Activated T-cell treated with anti-CD3 and anti-CD28 coated beads for 24 hours (primary cell): Measurements from ENCODE around the gene DCC.

Source experiments
- DNase-seq: peaks from one replicate; pipeline ENCODE4 v3.0.0-alpha.2; 2020; ENCODE audit warnings: low read depth

Gene DCC

DNA sequence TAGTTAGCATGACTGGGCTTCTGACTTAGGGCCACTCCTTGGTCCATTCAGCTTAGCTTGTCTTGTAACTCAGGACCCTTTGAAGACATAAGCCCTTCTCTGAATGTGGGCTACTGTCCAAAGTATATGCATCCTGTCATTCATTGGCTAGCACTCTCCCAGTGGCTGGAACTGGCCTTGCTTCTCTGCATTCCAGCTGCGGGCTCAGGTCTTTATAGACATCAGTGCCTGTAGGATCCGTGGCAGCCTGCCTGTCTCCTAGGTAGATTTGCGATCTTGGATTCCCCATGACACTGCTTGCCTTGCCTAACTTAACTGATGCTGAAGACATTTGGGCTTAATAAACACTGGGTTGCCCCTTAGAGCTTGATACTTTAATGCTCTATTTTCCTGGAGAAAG lies 170.1 kb downstream of the DCC start:
- DNase-seq, result no peak

GRCh38 chr18:52518086-52518485 lies 178.1 kb downstream of the DCC start:
- no peak for DNase-seq

- no peak for DNase-seq
Observed at GRCh38 chr18:52519021-52519420, 179.0 kb downstream of the DCC start.

- no peak for DNase-seq
Observed at GRCh38 chr18:52523566-52523965, 183.6 kb downstream of the DCC start.

GRCh38 chr18:52531836-52532235 lies 191.8 kb downstream of the DCC start:
- no peak for DNase-seq

- DNase-seq, result no peak
Observed at GRCh38 chr18:52536039-52536438, 196.0 kb downstream of the DCC start.

- DNase-seq, result no peak
Observed at GRCh38 chr18:52537261-52537660, 197.3 kb downstream of the DCC start.

- DNase-seq, result no peak
Observed at GRCh38 chr18:52541056-52541455, 201.1 kb downstream of the DCC start.

GRCh38 chr18:52544086-52544485 lies 204.1 kb downstream of the DCC start:
- DNase-seq, result no peak

DNA sequence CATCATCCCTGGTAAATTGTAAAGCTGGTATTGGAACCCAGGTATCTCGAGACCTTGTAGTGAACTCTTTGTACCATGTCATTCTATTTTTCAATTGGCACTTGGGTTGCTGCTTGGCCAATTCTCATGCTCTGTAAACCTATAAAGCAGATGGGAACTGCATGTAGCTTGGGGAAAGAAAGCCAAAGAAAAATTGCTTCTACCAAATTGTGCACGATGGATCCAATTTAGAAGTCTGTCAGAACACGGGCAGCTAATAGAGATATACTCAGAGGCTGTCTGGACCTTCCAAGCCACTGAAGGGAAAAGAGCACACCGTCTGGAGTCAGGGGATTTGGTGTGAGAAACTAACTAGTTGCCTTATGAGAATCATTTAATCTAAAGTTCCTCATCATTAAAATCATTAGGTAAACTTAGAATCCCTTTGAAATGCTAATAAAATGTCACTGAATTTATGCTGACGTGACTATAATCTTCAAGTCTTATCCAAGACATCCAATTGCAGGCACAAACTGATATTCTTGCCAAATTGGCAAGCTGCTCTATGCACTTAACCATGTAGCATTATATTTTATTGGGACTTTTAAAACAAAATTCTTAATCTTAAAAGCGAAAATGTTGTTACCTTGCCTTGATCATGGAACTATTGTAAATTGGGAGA lies 206.8 kb downstream of the DCC start:
- no peak for DNase-seq

DNA sequence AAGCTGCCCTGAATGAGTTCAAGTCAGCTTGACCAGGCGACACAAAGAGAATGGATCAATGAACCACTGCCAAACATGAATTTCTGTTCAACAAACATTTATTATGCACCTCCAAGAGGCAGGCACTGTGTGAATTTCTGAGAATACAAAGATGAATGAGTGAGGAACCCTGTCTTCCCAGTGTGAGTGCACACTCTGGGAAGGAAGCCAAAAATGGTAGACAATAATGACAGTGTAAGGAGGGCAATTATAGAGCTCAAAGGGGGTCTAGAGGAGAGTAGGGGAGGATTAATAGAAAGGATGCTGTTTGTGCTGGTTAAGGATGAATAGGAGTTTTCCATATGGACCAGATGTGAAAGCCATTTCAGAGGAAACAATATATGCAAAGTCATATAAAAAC lies 213.4 kb downstream of the DCC start:
- no peak for DNase-seq

GRCh38 chr18:52554180-52554579 lies 214.2 kb downstream of the DCC start:
- DNase-seq, result no peak

DNA sequence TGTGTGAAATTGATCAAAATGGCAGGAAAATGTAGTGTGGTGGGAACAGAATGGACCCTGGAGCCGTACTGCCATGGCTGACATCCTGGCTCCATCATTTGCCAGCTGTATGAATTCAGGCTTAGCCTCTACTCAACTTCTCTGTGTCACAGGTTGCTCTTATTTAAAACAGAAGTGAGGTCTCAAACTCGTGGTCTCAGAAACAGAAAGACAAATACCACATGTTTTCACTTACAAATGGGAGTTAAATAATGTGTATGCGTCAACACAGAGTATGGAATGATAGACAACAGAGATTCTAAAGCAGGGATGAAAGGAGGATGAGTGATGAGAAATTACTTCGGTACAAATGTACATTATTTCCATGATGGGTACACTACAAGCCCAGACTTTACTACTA lies 227.4 kb downstream of the DCC start:
- DNase-seq, result no peak

- DNase-seq, result no peak
Observed at GRCh38 chr18:52569492-52569891, 229.5 kb downstream of the DCC start.

DNA sequence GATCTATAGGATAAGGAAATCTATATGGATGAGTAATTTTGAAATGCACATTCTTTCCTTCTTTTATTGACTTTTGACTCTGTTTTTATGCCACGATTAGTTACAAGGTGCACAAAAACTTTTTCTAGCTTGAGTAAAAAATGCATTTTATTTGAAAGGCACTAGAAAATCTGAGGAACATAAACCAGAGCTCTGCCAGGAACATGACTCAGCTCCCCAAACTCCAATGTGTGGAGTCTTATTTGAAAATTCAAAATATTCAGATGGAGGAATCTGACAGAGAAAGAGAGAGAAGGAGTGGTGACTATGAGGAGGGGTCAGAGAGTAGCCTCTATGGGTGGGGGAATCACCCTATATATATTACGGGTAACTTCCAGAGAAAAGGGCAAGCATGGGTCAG lies 231.0 kb downstream of the DCC start:
- no peak for DNase-seq

DNA sequence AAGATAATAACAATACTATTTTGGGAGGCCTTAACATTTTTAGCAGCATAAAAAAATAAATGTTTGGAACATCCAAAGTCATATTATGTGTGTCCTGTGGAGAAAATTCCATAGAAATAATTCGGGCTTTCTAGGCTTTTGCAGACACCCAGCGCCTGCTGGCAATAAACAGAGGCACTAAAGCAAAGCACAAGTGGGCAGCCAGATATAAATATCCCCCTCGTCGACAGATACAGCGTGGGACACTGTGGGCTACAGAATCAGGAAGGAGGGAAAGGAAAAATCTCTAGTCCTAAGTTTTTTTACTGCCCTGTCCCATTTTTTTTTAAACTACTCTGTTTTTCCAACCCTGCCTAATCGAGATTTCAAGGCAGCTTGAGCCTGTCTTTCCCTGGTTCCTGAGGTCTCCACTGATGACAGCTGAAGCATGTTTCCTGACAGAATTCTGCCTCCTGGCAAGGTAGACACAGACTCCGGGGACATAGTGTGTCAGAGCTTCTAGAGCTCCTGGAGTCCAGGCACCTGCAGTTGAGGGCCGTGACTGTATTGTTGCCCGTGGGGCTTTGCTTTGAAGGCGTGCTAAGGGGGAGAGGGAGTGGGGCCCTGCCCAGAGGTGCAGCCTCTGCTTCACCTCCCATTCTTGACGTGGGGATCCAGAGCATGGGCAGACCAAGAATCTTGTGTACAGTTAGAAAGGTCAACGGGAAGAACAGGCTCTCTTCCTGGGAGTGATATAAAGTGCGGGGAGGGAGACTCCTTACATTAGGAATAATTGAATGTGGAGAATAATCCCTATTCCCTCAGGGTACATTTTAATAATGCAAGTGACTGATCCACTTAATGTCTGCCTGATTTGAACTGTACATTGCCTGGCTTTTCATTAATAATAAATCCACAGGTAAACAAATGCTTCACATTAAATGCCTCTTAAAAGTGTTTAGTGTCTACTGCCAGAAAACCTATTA lies 232.3 kb downstream of the DCC start:
- no peak for DNase-seq

DNA sequence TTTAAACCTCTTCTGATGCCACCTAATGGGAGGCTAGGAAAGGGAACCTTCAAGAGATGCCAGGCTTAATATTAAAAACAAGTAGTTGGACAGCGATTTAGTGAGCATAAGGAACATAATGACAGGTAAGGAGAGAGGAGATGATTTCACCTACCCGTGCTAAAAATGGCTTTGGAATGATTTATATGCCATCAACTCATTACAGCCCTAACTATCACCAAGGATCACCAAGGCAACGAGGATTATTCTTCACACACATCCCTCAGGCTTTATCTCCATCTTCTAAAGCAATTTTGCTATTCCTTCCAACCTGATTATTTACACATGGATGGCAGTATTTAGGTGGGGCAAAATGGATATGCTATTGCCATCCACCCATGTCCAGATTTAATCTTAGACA lies 237.8 kb downstream of the DCC start:
- no peak for DNase-seq

DNA sequence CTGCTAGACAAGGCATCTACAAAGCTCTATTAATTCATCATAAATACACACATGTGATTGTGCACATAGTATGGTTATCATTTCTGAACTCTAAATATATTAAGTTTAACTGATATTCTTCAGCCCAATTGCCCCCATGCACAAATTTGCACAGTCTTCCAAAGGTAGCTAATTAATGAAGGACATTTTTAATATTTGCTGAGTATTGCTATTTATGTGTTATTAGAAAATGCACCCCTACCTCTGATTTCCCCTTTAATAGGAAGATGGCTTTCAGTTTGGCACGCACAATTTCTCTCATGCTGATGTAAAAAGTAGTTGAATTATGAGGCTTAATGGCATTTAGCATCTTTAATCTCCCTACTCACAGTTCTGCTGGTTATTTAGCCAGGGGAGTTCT lies 242.1 kb downstream of the DCC start:
- DNase-seq, result no peak

- DNase-seq, result no peak
Observed at GRCh38 chr18:52582516-52582915, 242.5 kb downstream of the DCC start.

GRCh38 chr18:52588931-52589330 lies 248.9 kb downstream of the DCC start:
- DNase-seq, result no peak

DNA sequence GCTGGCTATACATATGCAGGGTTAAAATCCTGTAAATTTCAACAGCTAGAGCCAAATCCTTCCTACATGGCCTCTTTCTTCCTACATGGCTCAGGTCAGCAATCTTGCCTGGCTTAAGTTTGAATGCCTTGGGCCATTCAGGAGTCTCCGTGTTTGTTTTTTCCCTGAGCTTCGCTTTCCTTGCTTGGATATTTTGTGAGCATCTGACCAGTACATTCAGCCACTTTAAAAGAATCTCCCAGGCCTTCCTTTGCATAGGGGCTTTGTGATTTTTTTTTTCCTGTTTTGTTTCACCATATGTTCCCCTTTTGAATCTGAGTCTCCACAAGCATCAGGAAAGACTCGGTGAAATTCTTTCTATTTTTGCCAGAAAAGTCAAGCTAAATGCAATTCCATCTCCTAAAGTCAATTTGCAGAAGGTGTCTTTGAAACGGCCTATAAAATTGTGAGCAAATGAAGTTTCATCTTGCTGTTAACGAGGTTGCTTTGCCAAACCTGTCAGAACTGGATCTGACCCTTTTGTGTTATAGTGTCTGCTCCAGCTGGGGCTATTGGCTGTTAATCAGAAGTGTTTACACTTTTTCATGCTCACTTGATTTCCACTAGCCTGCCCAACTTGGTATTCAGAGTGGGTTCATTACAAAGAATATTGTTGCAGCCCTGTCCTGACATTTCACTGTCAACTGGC lies 256.9 kb downstream of the DCC start:
- no peak for DNase-seq

DNA sequence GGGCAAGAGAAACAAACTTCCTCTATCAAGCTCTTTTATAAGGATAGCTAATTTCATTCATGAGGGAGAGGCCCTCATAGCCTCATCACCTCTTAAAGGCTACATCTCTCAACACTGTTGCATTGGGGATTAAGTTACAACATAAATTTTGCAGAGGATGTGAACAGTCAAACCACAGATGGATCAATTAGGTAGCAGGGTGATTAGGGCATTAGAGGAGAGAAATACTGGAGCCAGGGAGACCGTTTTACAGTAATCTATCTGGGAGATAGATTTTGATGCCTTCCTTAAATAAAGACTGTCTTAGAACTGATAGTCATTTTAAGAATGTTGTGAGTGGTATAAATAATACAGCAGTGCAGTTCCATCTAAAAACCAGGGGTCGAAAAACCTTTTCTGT lies 258.9 kb downstream of the DCC start:
- no peak for DNase-seq

- no peak for DNase-seq
Observed at GRCh38 chr18:52602820-52603219, 262.8 kb downstream of the DCC start.
